Neutrophil (primary cell): ENCODE measurements around the gene ST7.
"Not testable (repeated sequence)": the region's sequence is repeated elsewhere in the genome, so short reads cannot be mapped to it uniquely, and the experiment has no call there.

ENCODE experiments used
- H3K27ac ChIP-seq: fragments of 200-600 bp; sonication (generic); 2 replicates; pipeline ENCODE4 v1.5.1; 2016; ENCODE audit warnings: mild to moderate bottlenecking, moderate library complexity
- H3K27me3 ChIP-seq: fragments of 200-600 bp; sonication (generic); 2 replicates; pipeline ENCODE4 v1.6.0; 2016; ENCODE audit warnings: mild to moderate bottlenecking
- H3K36me3 ChIP-seq: fragments of 200-600 bp; sonication (generic); 2 replicates; pipeline ENCODE4 v1.5.1; 2017
- H3K4me1 ChIP-seq, 2 experiments: fragments of 200-600 bp in 1 of 2; sonication (generic) in 1 of 2; 1 replicate in 1 of 2; 2 replicates in 1 of 2; pipeline versions ENCODE4 v1.5.1 to v1.6.1; 2013 to 2016; ENCODE audit warnings: low read depth in 1 of 2, low read length in 1 of 2, mild to moderate bottlenecking in 1 of 2, moderate library complexity in 1 of 2; ENCODE audit not compliant: control insufficient read depth in 1 of 2, insufficient read depth in 1 of 2
- H3K4me3 ChIP-seq, 2 experiments: fragments of 200-600 bp in 1 of 2; sonication (generic) in 1 of 2; 1 replicate in 1 of 2; 2 replicates in 1 of 2; pipeline ENCODE4 v1.5.1; 2013 to 2016; ENCODE audit warnings: low read depth in 1 of 2, low read length in 1 of 2, mild to moderate bottlenecking in 1 of 2, moderate library complexity in 1 of 2
- H3K9me3 ChIP-seq: fragments of 200-600 bp; sonication (generic); 2 replicates; pipeline ENCODE4 v1.5.1; 2016
- TF ChIP-seq, protein P1 (sequence below): fragments of 200-600 bp; sonication (generic); IDR thresholded peaks from 2 replicates; pipeline ENCODE4 v1.5.1; 2016; ENCODE audit warnings: antibody characterized with exemption

The ST7 gene

DNA sequence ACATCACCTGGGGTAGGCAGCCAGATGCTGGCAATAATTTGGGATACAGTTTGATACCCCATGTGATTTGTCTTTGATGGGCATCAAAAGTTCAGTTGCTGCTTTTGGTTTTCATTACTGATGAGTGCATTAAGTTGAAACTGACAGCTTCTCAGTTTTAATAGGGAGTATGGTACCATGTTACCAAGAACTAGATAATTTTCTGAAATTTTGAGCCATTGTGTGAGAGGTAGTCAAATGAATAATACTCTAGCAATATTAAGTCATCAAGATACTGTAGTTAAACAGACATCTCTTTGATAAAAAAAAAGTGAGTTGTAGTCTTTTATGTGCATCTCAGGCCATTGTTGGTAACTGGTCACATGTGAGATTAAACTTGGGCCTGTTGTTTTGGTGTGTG is 71.5 kb downstream of the ST7 start:
- Histone ChIP-seq H3K4me1 (no peaks in the 10 kb centered on the region), H3K27ac (no peak overlapping the region), H3K36me3 (no peaks in the 10 kb centered on the region), H3K27me3 (no peaks in the 10 kb centered on the region), H3K4me3 (no peak overlapping the region), H3K9me3 (no peaks in the 10 kb centered on the region)
- TF ChIP-seq, protein P1, sequence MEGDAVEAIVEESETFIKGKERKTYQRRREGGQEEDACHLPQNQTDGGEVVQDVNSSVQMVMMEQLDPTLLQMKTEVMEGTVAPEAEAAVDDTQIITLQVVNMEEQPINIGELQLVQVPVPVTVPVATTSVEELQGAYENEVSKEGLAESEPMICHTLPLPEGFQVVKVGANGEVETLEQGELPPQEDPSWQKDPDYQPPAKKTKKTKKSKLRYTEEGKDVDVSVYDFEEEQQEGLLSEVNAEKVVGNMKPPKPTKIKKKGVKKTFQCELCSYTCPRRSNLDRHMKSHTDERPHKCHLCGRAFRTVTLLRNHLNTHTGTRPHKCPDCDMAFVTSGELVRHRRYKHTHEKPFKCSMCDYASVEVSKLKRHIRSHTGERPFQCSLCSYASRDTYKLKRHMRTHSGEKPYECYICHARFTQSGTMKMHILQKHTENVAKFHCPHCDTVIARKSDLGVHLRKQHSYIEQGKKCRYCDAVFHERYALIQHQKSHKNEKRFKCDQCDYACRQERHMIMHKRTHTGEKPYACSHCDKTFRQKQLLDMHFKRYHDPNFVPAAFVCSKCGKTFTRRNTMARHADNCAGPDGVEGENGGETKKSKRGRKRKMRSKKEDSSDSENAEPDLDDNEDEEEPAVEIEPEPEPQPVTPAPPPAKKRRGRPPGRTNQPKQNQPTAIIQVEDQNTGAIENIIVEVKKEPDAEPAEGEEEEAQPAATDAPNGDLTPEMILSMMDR, result no peak

DNA sequence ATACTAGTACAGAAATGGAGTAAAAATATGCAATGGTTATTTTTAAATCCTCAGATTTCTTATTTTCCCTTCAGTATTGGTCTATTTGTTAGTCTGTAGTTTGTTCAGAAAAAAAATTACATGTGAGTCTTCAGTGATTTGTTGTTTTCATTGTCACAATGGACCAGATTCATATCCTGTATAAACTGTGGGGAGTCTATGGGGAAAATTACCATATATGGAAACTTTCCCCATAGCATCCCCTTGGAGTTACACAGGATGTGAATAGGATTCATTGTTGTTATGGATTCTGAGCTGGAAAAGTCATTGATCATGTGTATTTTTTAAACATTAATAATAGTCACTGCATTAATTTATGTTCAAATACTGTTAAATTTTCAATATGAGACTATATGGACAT is 72.6 kb downstream of the ST7 start:
- Histone ChIP-seq H3K4me1 (no peaks in the 10 kb centered on the region), H3K27me3 (no peaks in the 10 kb centered on the region), H3K27ac (no peak overlapping the region), H3K9me3 (no peaks in the 10 kb centered on the region), H3K4me3 (no peak overlapping the region), H3K36me3 (no peaks in the 10 kb centered on the region)
- TF ChIP-seq, protein P1, result no peak

DNA sequence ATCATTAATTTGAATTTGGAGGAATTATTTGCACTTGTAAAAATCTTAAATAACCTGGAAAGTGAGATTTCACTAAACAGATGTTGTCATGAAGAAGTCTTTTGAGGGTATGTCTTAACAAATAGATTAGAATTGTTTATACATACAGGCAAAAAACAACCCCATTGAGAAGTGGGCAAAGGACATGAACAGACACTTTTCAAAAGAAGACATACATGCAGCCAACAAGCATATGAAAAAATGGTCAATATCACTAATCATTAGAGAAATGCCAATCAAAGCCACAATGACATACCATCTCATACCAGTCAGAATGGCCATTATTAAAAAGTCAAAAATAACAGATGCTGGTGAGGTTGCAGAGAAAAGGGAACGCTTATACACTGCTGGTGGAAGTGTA is 77.0 kb downstream of the ST7 start:
- not testable (repeated sequence) for H3K4me3 ChIP-seq, H3K4me1 ChIP-seq, H3K9me3 ChIP-seq, H3K27me3 ChIP-seq, H3K27ac ChIP-seq, H3K36me3 ChIP-seq

DNA sequence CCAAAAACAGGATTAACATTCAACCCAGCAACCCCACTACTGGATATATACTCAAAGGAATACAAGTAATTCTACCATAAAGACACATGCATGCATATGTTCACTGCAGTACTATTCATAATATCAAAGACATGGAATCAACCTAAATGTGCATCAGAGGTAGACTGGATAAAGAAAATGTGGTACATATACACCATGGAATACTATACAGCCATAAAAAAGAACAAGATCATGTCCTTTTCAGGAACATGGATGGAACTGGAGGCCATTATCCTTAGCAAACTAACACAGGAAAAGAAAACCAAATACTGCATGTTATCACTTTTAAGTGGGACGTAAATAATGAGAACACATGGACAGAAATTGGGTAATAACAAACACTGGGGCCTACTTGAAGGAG is 77.5 kb downstream of the ST7 start:
- not testable (repeated sequence) for H3K4me1 ChIP-seq, H3K4me3 ChIP-seq, H3K36me3 ChIP-seq, H3K27ac ChIP-seq, H3K27me3 ChIP-seq, H3K9me3 ChIP-seq

DNA sequence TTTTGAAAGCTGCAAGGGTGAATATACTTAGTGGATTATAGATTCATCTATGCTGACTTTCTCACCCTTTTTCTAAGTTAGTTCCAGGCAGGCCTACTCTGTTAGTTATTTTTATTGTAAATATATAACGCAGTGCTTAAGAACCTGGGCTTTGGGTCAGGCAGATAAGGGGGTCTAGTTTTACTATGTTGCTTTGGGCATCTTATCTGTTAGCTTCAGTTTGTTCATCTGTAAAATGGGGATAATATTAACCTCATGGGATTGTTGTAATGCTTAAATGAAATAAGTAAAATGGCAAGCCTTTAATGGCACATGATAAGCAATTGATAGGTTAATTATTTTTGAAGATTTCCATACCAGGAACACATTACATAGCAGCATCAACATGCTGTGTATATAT is 79.5 kb downstream of the ST7 start:
- Histone ChIP-seq H3K27ac (no peak overlapping the region), H3K36me3 (no peaks in the 10 kb centered on the region), H3K4me1 (no peaks in the 10 kb centered on the region), H3K9me3 (no peaks in the 10 kb centered on the region), H3K4me3 (no peak overlapping the region), H3K27me3 (no peaks in the 10 kb centered on the region)
- TF ChIP-seq, protein P1, result no peak

DNA sequence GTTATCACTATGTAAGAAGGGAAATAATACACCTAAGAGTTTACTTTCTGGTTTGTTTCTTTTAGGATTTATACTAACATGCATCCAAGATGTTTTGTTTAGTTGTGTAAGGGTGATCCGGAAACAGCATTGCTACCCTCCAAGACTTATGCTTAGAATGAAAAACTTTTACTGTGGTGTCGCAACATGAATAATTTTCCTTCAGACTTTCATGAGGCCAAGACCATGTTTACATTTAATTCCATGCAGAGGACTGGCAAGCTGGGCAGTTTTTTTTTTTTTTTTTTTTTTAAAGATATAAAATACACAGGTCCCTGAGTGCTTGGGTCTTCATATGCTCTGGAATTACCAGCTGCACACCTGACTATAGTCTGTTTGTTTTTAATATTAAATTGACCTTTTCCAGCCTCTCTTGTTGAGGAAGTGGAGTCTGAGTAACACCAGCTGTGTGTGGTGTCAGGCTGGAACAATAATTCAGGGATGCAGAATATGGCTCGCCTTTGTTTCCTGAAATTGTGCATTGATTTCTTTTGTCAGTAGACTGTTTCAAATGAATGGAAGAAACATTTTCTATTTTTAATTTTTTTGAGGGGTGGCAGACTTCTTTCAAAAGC is 81.7 kb downstream of the ST7 start:
- no peaks in the 10 kb centered on the region for H3K4me1 ChIP-seq
- no peak overlapping the region for H3K27ac ChIP-seq
- TF ChIP-seq, protein P1, result no peak
- H3K4me3 ChIP-seq, result no peak overlapping the region
- H3K36me3 ChIP-seq, result no peaks in the 10 kb centered on the region
- H3K27me3 ChIP-seq, result no peaks in the 10 kb centered on the region
- no peaks in the 10 kb centered on the region for H3K9me3 ChIP-seq

DNA sequence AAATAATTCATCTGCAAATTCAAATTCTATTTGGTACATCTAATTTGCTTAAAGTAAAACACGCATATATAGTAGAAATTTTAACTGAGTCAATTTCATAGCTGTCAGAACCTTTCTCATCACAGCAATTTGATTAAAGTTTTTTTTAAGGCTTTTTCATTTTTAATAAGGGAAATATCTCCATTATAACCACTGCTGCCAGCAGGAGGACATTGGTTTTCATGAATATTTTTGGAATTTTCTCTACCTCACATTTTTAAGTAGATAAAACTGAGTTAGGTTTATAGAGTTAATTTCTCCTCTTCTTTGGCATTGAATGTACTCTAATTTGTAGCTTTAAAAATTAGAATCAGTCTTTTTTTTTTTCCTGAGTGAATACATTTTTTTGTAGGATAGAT is 82.2 kb downstream of the ST7 start:
- Histone ChIP-seq H3K9me3 (no peaks in the 10 kb centered on the region), H3K4me1 (no peaks in the 10 kb centered on the region), H3K27me3 (no peaks in the 10 kb centered on the region), H3K4me3 (no peak overlapping the region), H3K36me3 (no peaks in the 10 kb centered on the region), H3K27ac (no peak overlapping the region)
- TF ChIP-seq, protein P1, result no peak
